PC-3 (cell line): ENCODE results near the gene DNAH1.

Experiments used
- CTCF ChIP-seq: fragments of 300-600 bp; sonication (generic); conservative IDR thresholded peaks from 2 replicates; pipeline ENCODE4 v1.5.1; 2017; ENCODE audit warnings: antibody characterized with exemption, low read depth, mild to moderate bottlenecking, low read length
- EZH2 ChIP-seq: fragments of 300-600 bp; sonication (generic); IDR thresholded peaks from one replicate; pipeline ENCODE4 v1.6.1; 2017; ENCODE audit warnings: antibody characterized with exemption, mild to moderate bottlenecking, low read length; ENCODE audit not compliant: unreplicated experiment
- EZH2phosphoT487 ChIP-seq: fragments of 300-600 bp; sonication (generic); IDR thresholded peaks from 2 replicates; pipeline ENCODE4 v1.6.1; 2018; ENCODE audit warnings: mild to moderate bottlenecking, antibody characterized with exemption, low read length, borderline replicate concordance

- TF ChIP-seq CTCF (no peak), EZH2 (no peak), EZH2phosphoT487 (no peak)
Measured at GRCh38 chr3:52431459-52432223, 115.5 kb downstream of the DNAH1 start.
